Measurements from ENCODE around the gene THAP4. TPM values are rescaled to one million over a fixed set of nuclear protein-coding genes. Genes with fewer than 3 reads are reported as not detected.
"Not testable (repeated sequence)": the region's sequence is repeated elsewhere in the genome, so short reads cannot be mapped to it uniquely, and the experiment has no call there.

THAP4 gene
- polyA plus RNA-seq, 1 of the 3 experiments (the other 2 are of a cell fraction): 64.7 TPM

GRCh38 chr2:241573741-241574140, 63.2 kb downstream of the THAP4 start:
- no peak overlapping the region for H3K27ac ChIP-seq (ENCODE audit: low read depth in 2 of 2, low read length in 1 of 2)
- DNase-seq: no peak
- POLR2A ChIA-PET: no interaction called here
- H3K4me1 ChIP-seq (ENCODE audit: control insufficient read depth in 1 of 2, insufficient read depth in 2 of 2, low read depth in 1 of 2, low read length in 1 of 2): no peaks in the 10 kb centered on the region
- 96% methylated on average over 12 of the region's 12 CpGs for WGBS (ENCODE audit: low lambda C conversion rate)
- no peak overlapping the region for H3K4me3 ChIP-seq (ENCODE audit: low read depth in 2 of 2, low read length in 1 of 2)
- H2AFZ ChIP-seq (ENCODE audit: low read depth): no peak overlapping the region
- H3K9me3 ChIP-seq: no peaks in the 10 kb centered on the region
- no peaks in the 10 kb centered on the region for H4K20me1 ChIP-seq (ENCODE audit: insufficient read depth)
- H3K27me3 ChIP-seq (ENCODE audit: insufficient read depth): no peaks in the 10 kb centered on the region
- H3K9ac ChIP-seq: no peak overlapping the region
- H3K9me2 ChIP-seq: no peaks in the 10 kb centered on the region
- CTCF ChIA-PET: no interaction called here
- no peaks in the 10 kb centered on the region for H3K36me3 ChIP-seq (replicated peaks in 1 of 2; ENCODE audit: control insufficient read depth in 1 of 2, insufficient read depth in 2 of 2, low read length in 1 of 2)
- no peaks in the 10 kb centered on the region for H3K79me2 ChIP-seq (ENCODE audit: insufficient read depth)
- no peak overlapping the region for H3K4me2 ChIP-seq
- no peaks in the 10 kb centered on the region for H3F3A ChIP-seq (replicated peaks; ENCODE audit: insufficient read depth)
- TF ChIP-seq EZH2phosphoT487 (IDR thresholded peaks at IDR 0.05; ENCODE audit: borderline replicate concordance, low read depth) (no peak), FOSL2 (IDR thresholded peaks at IDR 0.05; ENCODE audit: borderline replicate concordance, low read depth) (no peak), FOXJ3 (CRISPR knock-in tag; IDR thresholded peaks at IDR 0.05) (no peak), RFX5 (IDR thresholded peaks at IDR 0.05; ENCODE audit: low read length) (no peak), NRF1 (IDR thresholded peaks at IDR 0.05; ENCODE audit: low read depth, low read length) (no peak), SMC3 (IDR thresholded peaks at IDR 0.05; ENCODE audit: low read depth, low read length) (no peak), YY1 (IDR thresholded peaks at IDR 0.05; ENCODE audit: low read depth) (no peak), JUND (IDR thresholded peaks at IDR 0.05) (no peak), GATA2 (CRISPR knock-in tag; IDR thresholded peaks at IDR 0.05) (no peak), NFIC (IDR thresholded peaks at IDR 0.05; ENCODE audit: borderline replicate concordance) (no peak), SIN3A (IDR thresholded peaks at IDR 0.05; ENCODE audit: borderline replicate concordance, low read depth, low read length) (no peak)

GRCh38 chr2:241572915-241573651, 63.9 kb downstream of the THAP4 start:
- peak; percentile 37 for DNase-seq
- H2AFZ ChIP-seq (ENCODE audit: low read depth); H3K9me2 ChIP-seq; H3K9me3 ChIP-seq; H3K4me3 ChIP-seq (ENCODE audit: low read depth in 2 of 2, low read length in 1 of 2); CTCF ChIA-PET; POLR2A ChIA-PET; H3K4me2 ChIP-seq; H3K9ac ChIP-seq; H3K27ac ChIP-seq (ENCODE audit: low read depth in 2 of 2, low read length in 1 of 2); H3K4me1 ChIP-seq (ENCODE audit: control insufficient read depth in 1 of 2, insufficient read depth in 2 of 2, low read depth in 1 of 2, low read length in 1 of 2); H3F3A ChIP-seq (replicated peaks; ENCODE audit: insufficient read depth); H3K36me3 ChIP-seq (replicated peaks in 1 of 2; ENCODE audit: control insufficient read depth in 1 of 2, insufficient read depth in 2 of 2, low read length in 1 of 2); H3K27me3 ChIP-seq (ENCODE audit: insufficient read depth); H3K79me2 ChIP-seq (ENCODE audit: insufficient read depth); H4K20me1 ChIP-seq (ENCODE audit: insufficient read depth): not testable (repeated sequence)
- WGBS (ENCODE audit: low lambda C conversion rate): 96% methylated on average over 11 of the region's 20 CpGs

GRCh38 chr2:241571821-241572620, 64.9 kb downstream of the THAP4 start:
- Histone ChIP-seq H4K20me1 (ENCODE audit: insufficient read depth) (no peaks in the 10 kb centered on the region), H3K9me2 (no peaks in the 10 kb centered on the region), H2AFZ (ENCODE audit: low read depth) (no peak overlapping the region), H3K27me3 (ENCODE audit: insufficient read depth) (no peaks in the 10 kb centered on the region), H3K27ac (ENCODE audit: low read depth in 2 of 2, low read length in 1 of 2) (no peak overlapping the region), H3K79me2 (ENCODE audit: insufficient read depth) (no peaks in the 10 kb centered on the region), H3K4me3 (ENCODE audit: low read depth in 2 of 2, low read length in 1 of 2) (no peak overlapping the region), H3F3A (replicated peaks; ENCODE audit: insufficient read depth) (no peaks in the 10 kb centered on the region), H3K36me3 (replicated peaks in 1 of 2; ENCODE audit: control insufficient read depth in 1 of 2, insufficient read depth in 2 of 2, low read length in 1 of 2) (no peaks in the 10 kb centered on the region), H3K9ac (no peak overlapping the region), H3K9me3 (no peaks in the 10 kb centered on the region), H3K4me2 (no peak overlapping the region), H3K4me1 (ENCODE audit: control insufficient read depth in 1 of 2, insufficient read depth in 2 of 2, low read depth in 1 of 2, low read length in 1 of 2) (no peaks in the 10 kb centered on the region)
- peak; percentile 38 for DNase-seq
- ChIA-PET POLR2A (no interaction called here), CTCF (no interaction called here)
- WGBS (ENCODE audit: low lambda C conversion rate): 91% methylated on average over 14 of the region's 27 CpGs
- no peak for TF ChIP-seq USF2 (IDR thresholded peaks at IDR 0.05; ENCODE audit: borderline replicate concordance, low read depth, low read length)
- TF ChIP-seq MXI1 (IDR thresholded peaks at IDR 0.05; ENCODE audit: low read depth, low read length): no peak
- no peak for TF ChIP-seq FOSL2 (IDR thresholded peaks at IDR 0.05; ENCODE audit: borderline replicate concordance, low read depth)
- TF ChIP-seq ELF1 (IDR thresholded peaks at IDR 0.05): no peak
- no peak for TF ChIP-seq CHD2 (IDR thresholded peaks at IDR 0.05; ENCODE audit: low read length, partially characterized antibody)
- TF ChIP-seq PBX3 (IDR thresholded peaks at IDR 0.05): no peak
- TF ChIP-seq FOXJ3 (CRISPR knock-in tag; IDR thresholded peaks at IDR 0.05): no peak
- TF ChIP-seq RXRA (IDR thresholded peaks at IDR 0.05; ENCODE audit: borderline replicate concordance, low read depth): no peak
- TF ChIP-seq MEF2A (IDR thresholded peaks at IDR 0.05; ENCODE audit: borderline replicate concordance, low read depth): no peak
- no peak for TF ChIP-seq RCOR1 (IDR thresholded peaks at IDR 0.05; ENCODE audit: low read length)
- TF ChIP-seq EP300 (IDR thresholded peaks at IDR 0.05; ENCODE audit: borderline replicate concordance in 1 of 2, low read depth in 1 of 2, low read length in 1 of 2): no peak
- TF ChIP-seq NFIC (IDR thresholded peaks at IDR 0.05; ENCODE audit: borderline replicate concordance): no peak
- no peak for TF ChIP-seq TCF12 (IDR thresholded peaks at IDR 0.05)
